ENCODE results near the gene ZNF878.

Gene ZNF878

GRCh38 chr19:12052091-12052496, 667 bp downstream of the ZNF878 start:
- no peak overlapping the region for H3K27ac Mint-ChIP-seq
- H3K4me3 Mint-ChIP-seq, result peak overlapping the region; percentile 69
- peaks cover 11% of the 10 kb centered on the region for H3K4me1 Mint-ChIP-seq
- peaks cover 3% of the 10 kb centered on the region for H3K9me3 Mint-ChIP-seq
- ATAC-seq, result no peak
- DNase-seq (ENCODE audit: low spot score in 2 of 2), result no peak
- no peaks in the 10 kb centered on the region for H3K36me3 Mint-ChIP-seq

- ATAC-seq, result no peak
- peaks cover 16% of the 10 kb centered on the region for H3K9me3 Mint-ChIP-seq
- no peak overlapping the region for H3K27ac Mint-ChIP-seq
- no peak overlapping the region for H3K4me3 Mint-ChIP-seq
- no peaks in the 10 kb centered on the region for H3K36me3 Mint-ChIP-seq
- no peak for DNase-seq (ENCODE audit: low spot score in 2 of 2)
- H3K4me1 Mint-ChIP-seq, result peaks cover 6% of the 10 kb centered on the region
These were observed 4.9 kb downstream of the ZNF878 start for GRCh38 chr19:12047868-12048267.

GRCh38 chr19:12043752-12044422, 8.9 kb downstream of the ZNF878 start:
- H3K27ac Mint-ChIP-seq, result no peak overlapping the region
- no peak for DNase-seq (ENCODE audit: low spot score in 2 of 2)
- no peaks in the 10 kb centered on the region for H3K4me1 Mint-ChIP-seq
- no peak for ATAC-seq
- peaks cover 16% of the 10 kb centered on the region for H3K9me3 Mint-ChIP-seq
- H3K36me3 Mint-ChIP-seq, result no peaks in the 10 kb centered on the region
- no peak overlapping the region for H3K4me3 Mint-ChIP-seq

GRCh38 chr19:12042893-12043292, 9.9 kb downstream of the ZNF878 start:
- no peak for DNase-seq (ENCODE audit: low spot score in 2 of 2)
- no peaks in the 10 kb centered on the region for H3K4me1 Mint-ChIP-seq
- ATAC-seq, result no peak
- H3K4me3 Mint-ChIP-seq, result no peak overlapping the region
- peaks cover 16% of the 10 kb centered on the region for H3K9me3 Mint-ChIP-seq
- H3K36me3 Mint-ChIP-seq, result no peaks in the 10 kb centered on the region
- H3K27ac Mint-ChIP-seq, result no peak overlapping the region

- H3K4me3 Mint-ChIP-seq, result peak within 1 kb of the TSS; percentile 45
- H3K9me3 Mint-ChIP-seq, result no peaks in the 10 kb centered on the region
- no peak within 1 kb of the TSS for H3K27ac Mint-ChIP-seq
- ATAC-seq, result peak; percentile 72
- no peaks in the 10 kb centered on the region for H3K36me3 Mint-ChIP-seq
- peak in 1 of 2 donors; percentile 70 for DNase-seq (ENCODE audit: low spot score in 2 of 2)
- H3K4me1 Mint-ChIP-seq, result no peaks in the 10 kb centered on the region
These were observed 17.3 kb downstream of the ZNF878 start, which contains the start of gene ZNF433 for GRCh38 chr19:12035220-12036172. Gene ZNF433 (minus strand): TSS chr19:12035679. CDS start chr19:12035539, 140 bp downstream.

GRCh38 chr19:12034620-12035019, 18.1 kb downstream of the ZNF878 start:
- H3K4me1 Mint-ChIP-seq, result no peaks in the 10 kb centered on the region
- no peaks in the 10 kb centered on the region for H3K9me3 Mint-ChIP-seq
- no peak overlapping the region for H3K27ac Mint-ChIP-seq
- no peak for ATAC-seq
- no peak for DNase-seq (ENCODE audit: low spot score in 2 of 2)
- H3K4me3 Mint-ChIP-seq, result no peak overlapping the region
- H3K36me3 Mint-ChIP-seq, result no peaks in the 10 kb centered on the region

GRCh38 chr19:12034198-12034597, 18.6 kb downstream of the ZNF878 start:
- no peaks in the 10 kb centered on the region for H3K9me3 Mint-ChIP-seq
- H3K4me1 Mint-ChIP-seq, result no peaks in the 10 kb centered on the region
- no peak for DNase-seq (ENCODE audit: low spot score in 2 of 2)
- no peaks in the 10 kb centered on the region for H3K36me3 Mint-ChIP-seq
- no peak overlapping the region for H3K4me3 Mint-ChIP-seq
- ATAC-seq, result no peak
- H3K27ac Mint-ChIP-seq, result no peak overlapping the region

- peaks cover 28% of the 10 kb centered on the region for H3K9me3 Mint-ChIP-seq
- no peak overlapping the region for H3K4me3 Mint-ChIP-seq
- DNase-seq (ENCODE audit: low spot score in 2 of 2) (no peak), ATAC-seq (no peak)
- peaks cover 15% of the 10 kb centered on the region for H3K36me3 Mint-ChIP-seq
- no peak overlapping the region for H3K27ac Mint-ChIP-seq
- H3K4me1 Mint-ChIP-seq, result no peaks in the 10 kb centered on the region
These were observed 37.0 kb downstream of the ZNF878 start for GRCh38 chr19:12015753-12016116.

GRCh38 chr19:12015015-12015752, 37.6 kb downstream of the ZNF878 start:
- Mint-ChIP-seq H3K27ac (no peak overlapping the region), H3K4me1 (no peaks in the 10 kb centered on the region), H3K36me3 (peaks cover 15% of the 10 kb centered on the region), H3K9me3 (peaks cover 25% of the 10 kb centered on the region), H3K4me3 (no peak overlapping the region)
- DNase-seq (ENCODE audit: low spot score in 2 of 2), result no peak
- ATAC-seq, result no peak

GRCh38 chr19:12000152-12000981, 52.4 kb downstream of the ZNF878 start:
- ATAC-seq, result peak; percentile 91
- Mint-ChIP-seq H3K4me1 (peaks cover 26% of the 10 kb centered on the region), H3K27ac (peak overlapping the region; percentile 32), H3K4me3 (no peak overlapping the region), H3K9me3 (no peaks in the 10 kb centered on the region), H3K36me3 (peaks cover 33% of the 10 kb centered on the region)
- no peak for DNase-seq (ENCODE audit: low spot score in 2 of 2)

- H3K9me3 Mint-ChIP-seq, result no peaks in the 10 kb centered on the region
- H3K27ac Mint-ChIP-seq, result no peak overlapping the region
- peaks cover 32% of the 10 kb centered on the region for H3K4me1 Mint-ChIP-seq
- DNase-seq (ENCODE audit: low spot score in 2 of 2) (no peak), ATAC-seq (no peak)
- no peak overlapping the region for H3K4me3 Mint-ChIP-seq
- peaks cover 8% of the 10 kb centered on the region for H3K36me3 Mint-ChIP-seq
These were observed 57.6 kb downstream of the ZNF878 start for GRCh38 chr19:11995174-11995573.
